PC-9 (cell line): ENCODE measurements around the gene RAF1. TPM values are rescaled to one million over a fixed set of nuclear protein-coding genes. Genes with fewer than 3 reads are reported as not detected.

ENCODE experiments used
- BruUV-seq: library from RNA; stranded (reverse); fragments of 400-500 nt; replicated peaks from 2 replicates; lab custom pipeline; 2021; lab: Mats Ljungman, UMichigan
- CTCF ChIA-PET: fragments of 300-600 bp; sonication (Branson Sonifier 250); formaldehyde crosslinking; loops from one replicate; lab custom pipeline; 2022; ENCODE audit warnings: antibody characterized with exemption; lab: Charles Lee
- POLR2A ChIA-PET: fragments of 300-600 bp; sonication (Branson Sonifier 250); formaldehyde crosslinking; loops from one replicate; lab custom pipeline; 2022; ENCODE audit warnings: antibody characterized with exemption; ENCODE audit not compliant: unreplicated experiment; lab: Charles Lee
- DNase-seq, 2 experiments: peaks; one replicate each; pipeline versions ENCODE4 v3.0.0 to v3.0.0-alpha.2; 2015 to 2022; ENCODE audit warnings: mixed read lengths in 1 of 2
- H2AFZ ChIP-seq: fragments of 200-600 bp; sonication (generic); 2 replicates; pipeline ENCODE4 v1.8.1; 2017; ENCODE audit warnings: antibody characterized with exemption
- H3F3A ChIP-seq: fragments of 200-600 bp; sonication (generic); 2 replicates; pipeline ENCODE4 v1.8.1; 2017; ENCODE audit warnings: antibody characterized with exemption, mild to moderate bottlenecking, low read depth; ENCODE audit not compliant: insufficient read depth
- H3K27ac ChIP-seq: fragments of 200-600 bp; sonication (generic); 2 replicates; pipeline ENCODE4 v1.6.1; 2016; ENCODE audit warnings: mixed run types
- H3K27me3 ChIP-seq: fragments of 200-600 bp; sonication (generic); 2 replicates; pipeline ENCODE4 v1.6.1; 2016; ENCODE audit warnings: low read depth, mixed run types; ENCODE audit not compliant: insufficient read depth
- H3K36me3 ChIP-seq: fragments of 200-600 bp; sonication (generic); 2 replicates; pipeline ENCODE4 v1.6.1; 2016; ENCODE audit warnings: low read depth, mixed run types
- H3K4me1 ChIP-seq: fragments of 200-600 bp; sonication (generic); replicated peaks from 2 replicates; pipeline ENCODE4 v1.6.1; 2016; ENCODE audit warnings: mixed run types; ENCODE audit not compliant: insufficient read depth
- H3K4me2 ChIP-seq: fragments of 200-600 bp; sonication (generic); 2 replicates; pipeline ENCODE4 v1.6.1; 2017; ENCODE audit warnings: mixed run types
- H3K4me3 ChIP-seq: fragments of 200-600 bp; sonication (generic); 2 replicates; pipeline ENCODE4 v1.6.1; 2016; ENCODE audit warnings: mixed run types
- H3K79me2 ChIP-seq: fragments of 200-600 bp; sonication (generic); 2 replicates; pipeline ENCODE4 v1.6.1; 2017; ENCODE audit warnings: low read depth, mixed run types
- H3K9me2 ChIP-seq: fragments of 200-600 bp; sonication (generic); 2 replicates; pipeline ENCODE4 v1.8.1; 2017; ENCODE audit warnings: mild to moderate bottlenecking; ENCODE audit not compliant: insufficient read depth
- H3K9me3 ChIP-seq: fragments of 200-600 bp; sonication (generic); 2 replicates; pipeline ENCODE4 v1.8.1; 2016; ENCODE audit warnings: low read depth; ENCODE audit not compliant: insufficient read depth
- H4K20me1 ChIP-seq: fragments of 200-600 bp; sonication (generic); 2 replicates; pipeline ENCODE4 v1.8.1; 2017; ENCODE audit not compliant: insufficient read depth
- EZH2 ChIP-seq: fragments of 200-600 bp; sonication (generic); IDR thresholded peaks from 2 replicates; pipeline ENCODE4 v1.8.0; 2017; ENCODE audit warnings: antibody characterized with exemption, low read depth
- intact Hi-C: fragments of 100-400 bp; cut with micrococcal nuclease; formaldehyde crosslinking; loops from one replicate; pipeline ENCODE4 v1.10.0; 2022; ENCODE audit not compliant: unreplicated experiment
- total RNA-seq: library from RNA; stranded (reverse); gene quantifications from 2 replicates; pipeline ENCODE4 v1.2.3, GENCODE V29; 2021
- TF ChIP-seq, protein P1 (sequence below): fragments of 200-600 bp; sonication (generic); conservative IDR thresholded peaks from 2 replicates; pipeline ENCODE4 v1.6.1; 2017; ENCODE audit warnings: mixed run types, antibody characterized with exemption, mild to moderate bottlenecking, moderate library complexity

The RAF1 gene
- total RNA-seq, 1 experiment from 2014 or later = 72.4 TPM

GRCh38 chr3:12618426-12618825 is 45.5 kb downstream of the RAF1 start:
- peaks cover 50% of the 10 kb centered on the region; the same call in 1 of the 2 replicates for H4K20me1 ChIP-seq
- POLR2A ChIA-PET = no interaction called here
- intact Hi-C loops = no loop called here

GRCh38 chr3:12615266-12615665 is 48.7 kb downstream of the RAF1 start:
- ChIA-PET CTCF (interaction anchor here (0.5 kb wide), 1 partner anchor 478 kb away, joined by 9 read pairs; no protein-coding TSS in a partner anchor), POLR2A (no interaction called here)
- intact Hi-C loops = no loop called here

More at GRCh38 chr3:12618426-12618825, 45.5 kb downstream of the RAF1 start:
- 0 out of 2 replicates have a peak, but pooled peaks cover 5% of the 10 kb centered on the region for H3F3A ChIP-seq
- TF ChIP-seq, protein P1, sequence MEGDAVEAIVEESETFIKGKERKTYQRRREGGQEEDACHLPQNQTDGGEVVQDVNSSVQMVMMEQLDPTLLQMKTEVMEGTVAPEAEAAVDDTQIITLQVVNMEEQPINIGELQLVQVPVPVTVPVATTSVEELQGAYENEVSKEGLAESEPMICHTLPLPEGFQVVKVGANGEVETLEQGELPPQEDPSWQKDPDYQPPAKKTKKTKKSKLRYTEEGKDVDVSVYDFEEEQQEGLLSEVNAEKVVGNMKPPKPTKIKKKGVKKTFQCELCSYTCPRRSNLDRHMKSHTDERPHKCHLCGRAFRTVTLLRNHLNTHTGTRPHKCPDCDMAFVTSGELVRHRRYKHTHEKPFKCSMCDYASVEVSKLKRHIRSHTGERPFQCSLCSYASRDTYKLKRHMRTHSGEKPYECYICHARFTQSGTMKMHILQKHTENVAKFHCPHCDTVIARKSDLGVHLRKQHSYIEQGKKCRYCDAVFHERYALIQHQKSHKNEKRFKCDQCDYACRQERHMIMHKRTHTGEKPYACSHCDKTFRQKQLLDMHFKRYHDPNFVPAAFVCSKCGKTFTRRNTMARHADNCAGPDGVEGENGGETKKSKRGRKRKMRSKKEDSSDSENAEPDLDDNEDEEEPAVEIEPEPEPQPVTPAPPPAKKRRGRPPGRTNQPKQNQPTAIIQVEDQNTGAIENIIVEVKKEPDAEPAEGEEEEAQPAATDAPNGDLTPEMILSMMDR = no peak
- no peak for TF ChIP-seq EZH2
- H3K9me3 ChIP-seq = no peaks in the 10 kb centered on the region
- no peaks in the 10 kb centered on the region for H3K9me2 ChIP-seq
- H3K36me3 ChIP-seq = 0 out of 2 replicates have a peak, but pooled peaks cover 5% of the 10 kb centered on the region
- H3K79me2 ChIP-seq = peaks cover 32% of the 10 kb centered on the region
- no peak overlapping the region for H3K4me3 ChIP-seq
- H3K27me3 ChIP-seq = no peaks in the 10 kb centered on the region
- no peak overlapping the region for H2AFZ ChIP-seq
- no TSS peak for BruUV-seq
- no peak overlapping the region for H3K27ac ChIP-seq
- CTCF ChIA-PET = interaction anchor here (0.6 kb wide), 1 partner anchor 74 kb away, joined by 5 read pairs; no protein-coding TSS in a partner anchor
- no peak overlapping the region for H3K4me2 ChIP-seq
- no peaks in the 10 kb centered on the region for H3K4me1 ChIP-seq
- no peak for DNase-seq

GRCh38 chr3:12613250-12613649 is 50.7 kb downstream of the RAF1 start:
- Histone ChIP-seq H3K27ac (no peak overlapping the region), H3K27me3 (no peaks in the 10 kb centered on the region), H3K9me3 (no peaks in the 10 kb centered on the region), H3K9me2 (no peaks in the 10 kb centered on the region), H3F3A (0 out of 2 replicates have a peak, but pooled peaks cover 5% of the 10 kb centered on the region), H3K4me1 (no peaks in the 10 kb centered on the region), H3K79me2 (peaks cover 15% of the 10 kb centered on the region; the same call in 1 of the 2 replicates), H3K4me2 (no peak overlapping the region), H2AFZ (no peak overlapping the region), H3K4me3 (no peak overlapping the region), H3K36me3 (0 out of 2 replicates have a peak, but pooled peaks cover 24% of the 10 kb centered on the region), H4K20me1 (peaks cover 42% of the 10 kb centered on the region)
- TF ChIP-seq, protein P1 = no peak
- no peak for TF ChIP-seq EZH2
- intact Hi-C loops = no loop called here
- ChIA-PET CTCF (no interaction called here), POLR2A (no interaction called here)
- DNase-seq = no peak
- BruUV-seq = no TSS peak

More at GRCh38 chr3:12615266-12615665, 48.7 kb downstream of the RAF1 start:
- Histone ChIP-seq H3K9me2 (no peaks in the 10 kb centered on the region), H3K27ac (no peak overlapping the region), H3K27me3 (no peaks in the 10 kb centered on the region), H3K36me3 (0 out of 2 replicates have a peak, but pooled peaks cover 11% of the 10 kb centered on the region), H3K4me2 (no peak overlapping the region), H3K9me3 (no peaks in the 10 kb centered on the region), H3F3A (0 out of 2 replicates have a peak, but pooled peaks cover 5% of the 10 kb centered on the region), H3K79me2 (peaks cover 14% of the 10 kb centered on the region), H2AFZ (no peak overlapping the region), H3K4me1 (no peaks in the 10 kb centered on the region), H4K20me1 (peaks cover 32% of the 10 kb centered on the region), H3K4me3 (no peak overlapping the region)
- no peak for TF ChIP-seq EZH2
- TF ChIP-seq, protein P1 = no peak
- DNase-seq = no peak
- BruUV-seq = no TSS peak
